Hepatocyte (in vitro differentiated cells): ENCODE results near the gene NPAS2.

Experiments used
- CTCF ChIP-seq: fragments of 200-600 bp; sonication (generic); IDR thresholded peaks from 2 replicates; pipeline ENCODE4 v1.5.1; 2016; ENCODE audit warnings: antibody characterized with exemption, mild to moderate bottlenecking; ENCODE audit not compliant: poor library complexity
- EZH2 ChIP-seq: fragments of 200-600 bp; sonication (generic); IDR thresholded peaks from 2 replicates; pipeline ENCODE4 v1.6.1; 2016; ENCODE audit warnings: antibody characterized with exemption, mild to moderate bottlenecking, borderline replicate concordance

DNA sequence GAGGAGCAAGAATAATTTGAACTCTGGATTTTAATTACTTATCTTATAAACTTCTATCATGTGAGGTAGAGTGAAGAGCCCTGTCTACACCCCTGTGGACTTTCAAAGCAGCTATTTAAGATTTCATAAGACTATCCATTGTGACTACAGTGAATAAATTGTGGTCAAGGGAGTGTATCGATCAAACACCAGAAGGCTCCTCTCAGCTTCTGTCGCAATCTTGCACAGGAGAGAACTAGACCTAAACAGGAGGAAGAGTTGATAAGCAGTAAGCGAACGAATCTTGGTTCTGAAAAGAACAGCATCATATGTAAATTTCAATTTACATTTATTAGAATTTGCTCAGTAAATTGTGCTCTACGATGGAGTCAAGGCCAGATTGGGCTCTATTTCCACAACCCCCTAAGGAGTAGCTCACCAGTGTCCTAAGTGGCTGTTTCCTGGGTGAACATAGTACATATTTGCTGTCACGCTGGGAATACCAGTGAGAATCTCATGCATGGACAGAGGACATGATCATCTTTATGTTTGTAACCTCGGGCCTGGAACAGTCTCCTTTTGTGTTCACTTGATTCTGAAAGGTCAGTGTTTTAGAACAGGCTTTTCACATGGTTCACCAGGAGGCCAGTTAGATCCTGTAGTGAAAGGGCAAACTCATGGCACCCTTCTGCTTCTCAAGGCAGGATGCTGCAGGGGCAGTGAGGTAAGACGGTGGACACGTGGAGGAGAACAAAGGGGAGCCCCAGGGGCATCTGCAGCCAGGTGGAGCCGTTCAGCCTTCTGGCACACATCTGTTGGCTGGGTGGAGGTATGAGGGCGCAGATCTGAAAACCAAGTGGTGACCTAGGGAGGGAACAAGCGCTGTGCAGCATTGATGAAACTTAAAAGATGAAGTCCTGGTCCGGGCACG lies 33.3 kb downstream of the NPAS2 start:
- no peak for TF ChIP-seq CTCF
- TF ChIP-seq EZH2, result no peak
